Liver (tissue), 9 donors: ENCODE measurements around the gene CHRDL2. TPM values are rescaled to one million over a fixed set of nuclear protein-coding genes. Genes with fewer than 3 reads are reported as not detected.

Experiments used
- DNase-seq: peaks from one replicate; pipeline ENCODE4 v3.0.0-alpha.2; 2017; ENCODE audit warnings: low spot score
- H3K27ac ChIP-seq, 2 donors: one replicate each; pipeline ENCODE4 v1.7.0; 2013; ENCODE audit warnings: inconsistent platforms in 2 of 2, low read length in 2 of 2, control low read depth in 1 of 2, low read depth in 1 of 2, mild to moderate bottlenecking in 1 of 2
- H3K27me3 ChIP-seq, 4 donors: one replicate each; pipeline versions ENCODE4 v1.6.1 to v1.7.0; 2013; ENCODE audit warnings: low read length in 3 of 4, inconsistent platforms in 1 of 4, mild to moderate bottlenecking in 1 of 4, moderate library complexity in 1 of 4; ENCODE audit not compliant: control insufficient read depth in 4 of 4, insufficient read depth in 4 of 4
- H3K36me3 ChIP-seq, 4 donors: one replicate each; pipeline versions ENCODE4 v1.6.1 to v1.7.0; 2013; ENCODE audit warnings: low read length in 3 of 4, mild to moderate bottlenecking in 3 of 4, low read depth in 1 of 4, moderate library complexity in 1 of 4; ENCODE audit not compliant: control insufficient read depth in 4 of 4, insufficient read depth in 3 of 4
- H3K4me1 ChIP-seq, 4 donors: one replicate each; pipeline versions ENCODE4 v1.6.1 to v1.7.0; 2013; ENCODE audit warnings: low read length in 3 of 4, mild to moderate bottlenecking in 3 of 4, moderate library complexity in 1 of 4; ENCODE audit not compliant: control insufficient read depth in 4 of 4, insufficient read depth in 4 of 4
- H3K4me3 ChIP-seq, 3 donors: one replicate each; pipeline versions ENCODE4 v1.6.1 to v1.7.0; 2013; ENCODE audit warnings: low read length in 3 of 3, control low read depth in 1 of 3, low read depth in 1 of 3, mild to moderate bottlenecking in 1 of 3
- H3K9ac ChIP-seq, 2 donors: one replicate each; pipeline ENCODE4 v1.7.0; 2013; ENCODE audit warnings: low read length in 2 of 2, mild to moderate bottlenecking in 2 of 2, moderate library complexity in 2 of 2, control low read depth in 1 of 2, low read depth in 1 of 2
- H3K9me3 ChIP-seq, 4 donors: one replicate each; pipeline versions ENCODE4 v1.6.1 to v1.7.0; 2013; ENCODE audit warnings: low read length in 3 of 4; ENCODE audit not compliant: control insufficient read depth in 4 of 4
- CTCF ChIP-seq: fragments of 150-350 bp; IDR thresholded peaks from 2 replicates; pipeline ENCODE4 v1.5.1; 2017; ENCODE audit warnings: improper control_type of control experiment, low read depth, low read length; ENCODE audit not compliant: missing input control
- EGR1 ChIP-seq, 2 donors: IDR thresholded peaks; 2 replicates each; pipeline ENCODE4 v1.6.1; 2016 to 2018; ENCODE audit warnings: antibody characterized with exemption in 2 of 2, low read depth in 2 of 2
- FOXA1 ChIP-seq: IDR thresholded peaks from 2 replicates; pipeline ENCODE4 v1.6.1; 2016; ENCODE audit warnings: antibody characterized with exemption
- FOXA2 ChIP-seq: IDR thresholded peaks from 2 replicates; pipeline ENCODE4 v1.6.1; 2016; ENCODE audit warnings: antibody characterized with exemption
- GABPA ChIP-seq, 2 donors: IDR thresholded peaks in 1 of 2; conservative IDR thresholded peaks in 1 of 2; 2 replicates each; pipeline ENCODE4 v1.6.1; 2016; ENCODE audit warnings: antibody characterized with exemption in 2 of 2, mild to moderate bottlenecking in 1 of 2, moderate library complexity in 1 of 2
- HNF4A ChIP-seq, 2 donors: conservative IDR thresholded peaks; 2 replicates each; pipeline ENCODE4 v1.6.1; 2016; ENCODE audit warnings: antibody characterized with exemption in 2 of 2, mild to moderate bottlenecking in 2 of 2
- HNF4G ChIP-seq: IDR thresholded peaks from 2 replicates; pipeline ENCODE4 v1.6.1; 2016; ENCODE audit warnings: antibody characterized with exemption
- JUND ChIP-seq, 2 donors: IDR thresholded peaks; 2 replicates each; pipeline ENCODE4 v1.6.1; 2016; ENCODE audit warnings: antibody characterized with exemption in 2 of 2
- MAX ChIP-seq: IDR thresholded peaks from 2 replicates; pipeline ENCODE4 v1.6.1; 2016; ENCODE audit warnings: antibody characterized with exemption
- NR2F2 ChIP-seq: IDR thresholded peaks from 2 replicates; pipeline ENCODE4 v1.6.1; 2016; ENCODE audit warnings: antibody characterized with exemption
- RAD21 ChIP-seq, 2 donors: IDR thresholded peaks; 2 replicates each; pipeline ENCODE4 v1.6.1; 2016; ENCODE audit warnings: antibody characterized with exemption in 2 of 2, mild to moderate bottlenecking in 2 of 2
- REST ChIP-seq: IDR thresholded peaks from 2 replicates; pipeline ENCODE4 v1.6.1; 2016; ENCODE audit warnings: antibody characterized with exemption, mild to moderate bottlenecking
- RXRA ChIP-seq, 2 donors: IDR thresholded peaks; 2 replicates each; pipeline ENCODE4 v1.6.1; 2017 to 2018; ENCODE audit warnings: antibody characterized with exemption in 2 of 2, mild to moderate bottlenecking in 1 of 2
- SP1 ChIP-seq: IDR thresholded peaks from 2 replicates; pipeline ENCODE4 v1.6.1; 2018; ENCODE audit warnings: antibody characterized with exemption, mild to moderate bottlenecking
- TAF1 ChIP-seq: conservative IDR thresholded peaks from 2 replicates; pipeline ENCODE4 v1.6.1; 2016; ENCODE audit warnings: antibody characterized with exemption, mild to moderate bottlenecking
- YY1 ChIP-seq: IDR thresholded peaks from 2 replicates; pipeline ENCODE4 v1.6.1; 2016; ENCODE audit warnings: antibody characterized with exemption, mild to moderate bottlenecking
- ZBTB33 ChIP-seq: IDR thresholded peaks from 2 replicates; pipeline ENCODE4 v1.6.1; 2016; ENCODE audit warnings: antibody characterized with exemption
- WGBS: extraction: QIAGEN DNeasy Blood & Tissue Kit; methylation state at CpG from one replicate; pipeline ENCODE4 v1.1.7; 2013; 5-methylcytosine and 5-hydroxymethylcytosine counted together
- polyA plus RNA-seq, 2 donors: library from polyadenylated mRNA; stranded (reverse) in 1 of 2; unstranded in 1 of 2; fragments of 200-250 nt in 1 of 2; fragments of >200 nt in 1 of 2; fragmentation: Nextera tagmentation in 1 of 2; extraction: Ambion mirVana in 1 of 2; gene quantifications; one replicate each; pipeline versions ENCODE4 v1.2.1 to v1.2.3, GENCODE V29; 2013 to 2015
- total RNA-seq, 2 donors: library from RNA; depleted of rRNA; stranded (reverse); fragments of >200 nt; gene quantifications; one replicate each; pipeline ENCODE4 v1.2.3, GENCODE V29; 2014
- TF ChIP-seq, protein P1 (sequence below): IDR thresholded peaks from 2 replicates; pipeline ENCODE4 v1.6.1; 2016; ENCODE audit warnings: antibody characterized with exemption
- donor health status: healthy.
- donor health status: healthy.
- donor health status: healthy.
- donor health status: healthy.
- donor health status: healthy.

The CHRDL2 gene
- total and polyA plus RNA-seq, 4 donors: 1.8 to 19.0 (median 15.8) TPM; not detected in 1

GRCh38 chr11:74654976-74655375 lies 76.2 kb downstream of the CHRDL2 start:
- H3K9me3 ChIP-seq: no peaks in the 10 kb centered on the region
- no peak overlapping the region for H3K4me3 ChIP-seq
- H3K36me3 ChIP-seq: peaks cover 0 to 2% (median under 1%) of the 10 kb centered on the region in 4 donors
- no peak for DNase-seq
- H3K27ac ChIP-seq: no peak overlapping the region
- 88% methylated on average over 5 of the region's 5 CpGs for WGBS
- peaks cover 0 to 3% (median 2%) of the 10 kb centered on the region in 4 donors for H3K4me1 ChIP-seq
- H3K9ac ChIP-seq: no peak overlapping the region
- TF ChIP-seq FOXA2: no peak
- no peak for TF ChIP-seq FOXA1
- TF ChIP-seq SP1: no peak
- TF ChIP-seq JUND (IDR thresholded peaks at IDR 0.05): no peak
- TF ChIP-seq RXRA (IDR thresholded peaks at IDR 0.05): no peak
- no peak for TF ChIP-seq RAD21 (IDR thresholded peaks at IDR 0.05)
- TF ChIP-seq MAX: no peak
- TF ChIP-seq HNF4A (conservative IDR thresholded peaks at IDR 0.05): no peak
- TF ChIP-seq GABPA (IDR thresholded peaks at IDR 0.05 in 1 of 2, conservative IDR thresholded peaks at IDR 0.05 in 1 of 2): no peak
- TF ChIP-seq EGR1 (IDR thresholded peaks at IDR 0.05; ENCODE audit: low read depth in 2 of 2): no peak
- TF ChIP-seq REST: no peak
- TF ChIP-seq HNF4G: no peak
- no peak for TF ChIP-seq CTCF
- TF ChIP-seq NR2F2: no peak
- TF ChIP-seq, protein P1, sequence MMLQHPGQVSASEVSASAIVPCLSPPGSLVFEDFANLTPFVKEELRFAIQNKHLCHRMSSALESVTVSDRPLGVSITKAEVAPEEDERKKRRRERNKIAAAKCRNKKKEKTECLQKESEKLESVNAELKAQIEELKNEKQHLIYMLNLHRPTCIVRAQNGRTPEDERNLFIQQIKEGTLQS: no peak
- no peak for TF ChIP-seq ZBTB33
- no peak for TF ChIP-seq TAF1
- no peaks in the 10 kb centered on the region for H3K27me3 ChIP-seq

DNA sequence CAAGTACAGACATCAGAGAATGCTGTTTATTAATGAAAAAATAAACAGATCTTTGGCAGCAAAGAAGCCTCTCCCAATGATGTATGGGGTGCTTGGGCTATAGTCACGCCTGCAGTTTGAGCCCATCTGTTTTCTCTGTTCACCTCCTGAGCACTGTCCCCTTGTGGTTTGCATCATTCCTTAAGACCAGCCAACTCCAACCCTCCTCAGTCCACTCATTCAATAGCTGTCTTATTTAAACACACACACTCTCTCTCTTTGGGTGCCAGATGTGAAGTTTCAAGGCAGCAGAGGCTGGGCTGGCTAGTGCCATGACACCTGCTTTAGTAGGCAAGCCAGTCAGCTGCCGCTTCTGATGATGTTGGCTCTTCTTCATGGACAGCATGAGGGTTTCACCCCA lies 80.7 kb downstream of the CHRDL2 start:
- no peak for DNase-seq
- Histone ChIP-seq H3K27ac (no peak overlapping the region), H3K4me3 (no peak overlapping the region), H3K27me3 (no peaks in the 10 kb centered on the region), H3K4me1 (peaks cover 0 to 13% (median 4%) of the 10 kb centered on the region in 4 donors), H3K36me3 (peaks cover 0 to 2% (median under 1%) of the 10 kb centered on the region in 4 donors), H3K9ac (no peak overlapping the region), H3K9me3 (no peaks in the 10 kb centered on the region)
- 97% methylated on average over 2 of the region's 2 CpGs for WGBS
- TF ChIP-seq FOXA2 (no peak), RXRA (IDR thresholded peaks at IDR 0.05) (no peak), YY1 (no peak), EGR1 (IDR thresholded peaks at IDR 0.05; ENCODE audit: low read depth in 2 of 2) (no peak), HNF4G (no peak), MAX (no peak)
